K562 (cell line): ENCODE data around the gene LEAP2. TPM values are rescaled to one million over a fixed set of nuclear protein-coding genes. Genes with fewer than 3 reads are reported as not detected.
A peak's percentile ranks its signal among the peaks of the same experiment; 100 is the strongest.

Source experiments
- CBX3 ChIP-seq, 2 experiments: IDR thresholded peaks; 1 replicate in 1 of 2; 2 replicates in 1 of 2; pipeline ENCODE4 v1.6.1; 2012; ENCODE audit warnings: inconsistent platforms in 2 of 2, low read length in 2 of 2, borderline replicate concordance in 1 of 2, control low read depth in 1 of 2
- CTBP1 ChIP-seq: fragments of 450-650 bp; IDR thresholded peaks from 2 replicates; pipeline ENCODE4 v1.6.1; 2016; ENCODE audit warnings: borderline replicate concordance
- ELF2 ChIP-seq: fragments of 250-450 bp; sonication (Bioruptor Pico); IDR thresholded peaks from 2 replicates; pipeline ENCODE4 v1.5.0; 2021; ENCODE audit warnings: mild to moderate bottlenecking
- EWSR1 ChIP-seq: fragments of 450-650 bp; IDR thresholded peaks from 2 replicates; pipeline ENCODE4 v1.6.1; 2018; ENCODE audit warnings: borderline replicate concordance, mild to moderate bottlenecking, low read depth, moderate library complexity; ENCODE audit not compliant: partially characterized antibody
- FOXJ3 ChIP-seq: sonication (generic); formaldehyde crosslinking; IDR thresholded peaks from 2 replicates; pipeline ENCODE4 v1.4.0; 2020; ENCODE audit warnings: mild to moderate bottlenecking, missing genetic modification reagents
- GATA2 ChIP-seq: sonication (generic); formaldehyde crosslinking; IDR thresholded peaks from 2 replicates; pipeline ENCODE4 v1.4.0; 2020; ENCODE audit warnings: mild to moderate bottlenecking, missing genetic modification reagents
- HDGF ChIP-seq: fragments of 450-650 bp; IDR thresholded peaks from 2 replicates; pipeline ENCODE4 v1.6.1; 2016
- MECOM ChIP-seq: fragments of 250-450 bp; sonication (Bioruptor Pico); IDR thresholded peaks from 2 replicates; pipeline ENCODE4 v1.8.0; 2022; ENCODE audit warnings: inconsistent platforms
- NR2C2 ChIP-seq, 2 experiments: fragments of 200-800 bp in 1 of 2; sonication (Bioruptor generic) in 1 of 2; sonication (generic) in 1 of 2; formaldehyde crosslinking in 1 of 2; IDR thresholded peaks; 2 replicates each; pipeline versions ENCODE4 v1.6.1 to v1.8.0; 2016 to 2022; ENCODE audit warnings: mild to moderate bottlenecking in 1 of 2, missing compliant biosample characterization in 1 of 2, missing genetic modification characterization in 1 of 2, missing genetic modification reagents in 1 of 2
- TAF9B ChIP-seq: fragments of 450-650 bp; IDR thresholded peaks from 2 replicates; pipeline ENCODE4 v1.6.1; 2018; ENCODE audit warnings: mild to moderate bottlenecking; ENCODE audit not compliant: partially characterized antibody
- THAP12 ChIP-seq: fragments of 250-450 bp; sonication (Bioruptor Pico); IDR thresholded peaks from 2 replicates; pipeline ENCODE4 v1.9.0; 2021; ENCODE audit warnings: mild to moderate bottlenecking, inconsistent platforms
- THRA ChIP-seq: fragments of 450-650 bp; IDR thresholded peaks from 2 replicates; pipeline ENCODE4 v1.6.1; 2017; ENCODE audit warnings: mild to moderate bottlenecking, moderate library complexity
- ZFX ChIP-seq: sonication (generic); formaldehyde crosslinking; IDR thresholded peaks from 2 replicates; pipeline ENCODE4 v1.8.0; 2022; ENCODE audit warnings: mild to moderate bottlenecking, missing genetic modification reagents, moderate library complexity
- polyA plus RNA-seq, 8 experiments: library from polyadenylated mRNA; depleted of rRNA in 4 of 8; stranded (reverse) in 5 of 8; unstranded in 3 of 8; fragments of >200 nt; fragmentation: Nextera tagmentation in 2 of 8; fragmentation: Illumina TruSeq in 1 of 8; extraction: Ambion mirVana in 2 of 8; extraction: Trizol in 1 of 8; gene quantifications; 2 replicates each; pipeline versions ENCODE4 v1.2.1 to v1.2.3, GENCODE V29; 2011 to 2014; ENCODE audit warnings: inconsistent platforms in 1 of 8, missing spikeins in 1 of 8
- total RNA-seq, 7 experiments: library from RNA; depleted of rRNA in 6 of 7; stranded (reverse); fragments of >200 nt in 6 of 7; fragmentation: Illumina TruSeq in 2 of 7; extraction: Trizol in 2 of 7; gene quantifications; 2 replicates each; pipeline versions ENCODE4 v1.2.1 to v1.2.3, GENCODE V29; 2011 to 2021; ENCODE audit warnings: low replicate concordance in 1 of 7
- TF ChIP-seq, protein P1 (sequence below): IDR thresholded peaks from 2 replicates; pipeline ENCODE4 v1.6.1; 2016; ENCODE audit warnings: missing genetic modification characterization, missing compliant biosample characterization
- TF ChIP-seq, protein P2 (sequence below): fragments of 450-650 bp; IDR thresholded peaks from 2 replicates; pipeline ENCODE4 v1.6.1; 2016; ENCODE audit warnings: low read depth, mild to moderate bottlenecking, moderate library complexity

LEAP2 gene
- total and polyA plus RNA-seq, 9 of the 15 experiments (the other 6 are each of a cell fraction or from before 2014, with no cell fraction given) = 1.1 to 5.6 (median 2.5) TPM

DNA sequence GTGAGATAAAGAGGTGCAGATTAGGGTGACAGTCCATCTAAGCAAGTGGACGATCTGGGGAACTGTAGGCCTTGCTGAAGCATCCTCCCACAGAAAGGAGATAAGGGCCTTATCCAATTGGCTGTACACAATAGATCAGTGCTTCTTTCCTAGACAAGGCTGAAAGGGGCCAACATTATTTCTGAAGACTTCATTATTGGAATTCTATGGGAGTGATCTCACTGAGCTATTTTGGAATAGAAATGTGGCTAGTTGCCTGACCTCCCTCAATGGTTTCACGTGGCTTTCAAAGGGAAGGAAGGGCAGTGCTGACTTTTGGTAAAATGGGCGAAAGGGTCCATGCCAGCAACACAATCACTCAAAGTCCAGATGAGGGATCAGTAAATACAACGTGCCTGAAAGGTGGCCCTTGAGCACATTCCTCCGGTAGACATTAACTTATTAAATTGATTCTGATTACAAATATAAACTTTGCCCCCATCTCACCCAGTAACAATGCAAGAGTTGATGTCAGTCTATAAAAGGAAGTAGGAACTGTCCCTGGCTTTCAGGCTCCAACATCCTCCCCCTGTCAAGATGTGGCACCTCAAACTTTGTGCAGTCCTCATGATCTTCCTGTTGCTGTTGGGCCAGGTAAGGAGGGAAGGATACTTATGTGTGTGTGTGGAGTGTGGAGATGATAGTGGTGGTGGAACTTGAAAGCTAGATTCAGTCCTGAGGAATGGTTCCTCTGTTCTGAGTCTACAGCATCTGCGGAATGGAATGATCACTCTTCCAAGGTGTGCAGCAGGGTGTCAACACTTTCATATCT, at the start of gene LEAP2 (continued):
- TF ChIP-seq, protein P1, sequence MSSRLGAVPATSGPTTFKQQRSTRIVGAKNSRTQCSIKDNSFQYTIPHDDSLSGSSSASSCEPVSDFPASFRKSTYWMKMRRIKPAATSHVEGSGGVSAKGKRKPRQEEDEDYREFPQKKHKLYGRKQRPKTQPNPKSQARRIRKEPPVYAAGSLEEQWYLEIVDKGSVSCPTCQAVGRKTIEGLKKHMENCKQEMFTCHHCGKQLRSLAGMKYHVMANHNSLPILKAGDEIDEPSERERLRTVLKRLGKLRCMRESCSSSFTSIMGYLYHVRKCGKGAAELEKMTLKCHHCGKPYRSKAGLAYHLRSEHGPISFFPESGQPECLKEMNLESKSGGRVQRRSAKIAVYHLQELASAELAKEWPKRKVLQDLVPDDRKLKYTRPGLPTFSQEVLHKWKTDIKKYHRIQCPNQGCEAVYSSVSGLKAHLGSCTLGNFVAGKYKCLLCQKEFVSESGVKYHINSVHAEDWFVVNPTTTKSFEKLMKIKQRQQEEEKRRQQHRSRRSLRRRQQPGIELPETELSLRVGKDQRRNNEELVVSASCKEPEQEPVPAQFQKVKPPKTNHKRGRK (tag) = no peak
- no peak for TF ChIP-seq CBX3 (IDR thresholded peaks at IDR 0.05; ENCODE audit: borderline replicate concordance in 1 of 2, low read length in 2 of 2)
- no peak for TF ChIP-seq FOXJ3 (CRISPR knock-in tag)
- peak; percentile 73 for TF ChIP-seq GATA2 (CRISPR knock-in tag)
- peak; percentile 79; the same call in 1 of the 2 replicates for TF ChIP-seq MECOM
- TF ChIP-seq THRA = no peak
- TF ChIP-seq EWSR1 = no peak
- TF ChIP-seq TAF9B = no peak
- TF ChIP-seq NR2C2 (CRISPR knock-in tag; IDR thresholded peaks at IDR 0.05) = no peak
- no peak for TF ChIP-seq NR2C2 (tag; IDR thresholded peaks at IDR 0.05)
- peak; percentile 86 for TF ChIP-seq CTBP1
- TF ChIP-seq, protein P2, sequence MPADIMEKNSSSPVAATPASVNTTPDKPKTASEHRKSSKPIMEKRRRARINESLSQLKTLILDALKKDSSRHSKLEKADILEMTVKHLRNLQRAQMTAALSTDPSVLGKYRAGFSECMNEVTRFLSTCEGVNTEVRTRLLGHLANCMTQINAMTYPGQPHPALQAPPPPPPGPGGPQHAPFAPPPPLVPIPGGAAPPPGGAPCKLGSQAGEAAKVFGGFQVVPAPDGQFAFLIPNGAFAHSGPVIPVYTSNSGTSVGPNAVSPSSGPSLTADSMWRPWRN = no peak
- TF ChIP-seq ELF2 (CRISPR knock-in tag) = peak; percentile 39; the same call in 1 of the 2 replicates
- TF ChIP-seq THAP12 (CRISPR knock-in tag) = no peak
- TF ChIP-seq HDGF = no peak
- TF ChIP-seq ZFX (CRISPR knock-in tag) = peak; percentile 46
- TF ChIP-seq, all 486 proteins: peak for 24
